Measurements from ENCODE around the gene RHCE.
"Not testable (repeated sequence)": the region's sequence is repeated elsewhere in the genome, so short reads cannot be mapped to it uniquely, and the experiment has no call there.

RHCE gene

GRCh38 chr1:25342846-25343245 lies 77.8 kb downstream of the RHCE start:
- DNase-seq (ENCODE audit: low spot score), result no peak

DNA sequence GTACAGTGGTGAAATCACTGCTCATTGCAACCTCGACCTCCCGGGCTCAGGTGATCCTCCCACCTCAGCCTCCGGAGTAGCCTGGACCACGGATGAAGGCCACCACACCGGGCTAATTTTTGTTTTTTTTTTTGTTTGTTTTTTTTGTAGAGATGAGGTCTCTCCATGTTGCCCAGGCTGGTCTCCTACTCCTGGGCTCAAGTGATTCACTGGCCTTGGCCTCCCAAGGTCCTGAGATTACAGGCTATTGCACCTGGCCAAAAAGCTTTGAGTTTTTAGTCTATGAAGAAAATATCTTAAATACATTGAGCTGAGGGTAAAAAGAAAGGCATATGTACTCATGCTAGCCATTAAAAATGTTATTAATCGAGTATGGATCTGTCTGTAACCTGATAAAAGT lies 78.9 kb downstream of the RHCE start:
- DNase-seq (ENCODE audit: low spot score), result no peak

GRCh38 chr1:25338986-25339385 lies 81.6 kb downstream of the RHCE start:
- DNase-seq (ENCODE audit: low spot score), result peak; percentile 25

DNA sequence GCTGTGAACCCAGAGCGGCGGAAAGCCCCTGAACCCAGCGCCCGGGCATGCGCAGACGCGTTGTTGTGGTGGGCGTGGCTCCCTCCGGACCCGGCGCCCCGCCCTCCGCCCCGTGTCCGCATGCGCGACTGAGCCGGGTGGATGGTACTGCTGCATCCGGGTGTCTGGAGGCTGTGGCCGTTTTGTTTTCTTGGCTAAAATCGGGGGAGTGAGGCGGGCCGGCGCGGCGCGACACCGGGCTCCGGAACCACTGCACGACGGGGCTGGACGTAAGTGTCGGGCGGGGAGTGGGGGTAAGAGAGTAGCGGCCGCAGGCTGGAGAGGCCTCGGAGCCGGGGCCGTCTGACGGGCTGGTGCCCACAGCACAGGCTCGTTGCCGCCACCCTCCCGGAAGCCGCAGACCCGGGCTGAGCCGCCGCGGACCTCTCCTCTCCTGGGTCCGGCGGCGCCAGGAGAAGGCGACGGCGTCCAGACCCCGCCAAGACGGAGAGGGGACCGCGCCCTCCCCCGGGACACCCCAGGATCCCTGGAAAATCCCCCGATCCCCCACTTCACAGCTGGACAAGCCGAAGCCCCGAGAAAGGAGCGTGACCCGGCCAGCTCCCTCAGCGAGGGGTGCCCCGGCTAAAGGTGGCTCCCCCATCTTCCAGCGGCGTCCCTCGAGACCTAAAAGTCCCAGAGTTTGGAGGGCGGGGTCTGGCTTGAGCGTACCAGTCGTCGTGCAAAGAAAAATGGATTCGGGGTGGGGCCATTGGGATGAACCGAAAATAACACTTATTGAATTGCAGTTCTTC lies 82.2 kb downstream of the RHCE start, which contains the start of gene TMEM50A:
Gene TMEM50A, plus strand, starts transcription at position 147 of the 794 bp plus-strand sequence. CDS start 2,153 bp downstream, outside the sequence.
- DNase-seq (ENCODE audit: low spot score), result peak; percentile 84

- DNase-seq (ENCODE audit: low spot score), result peak; percentile 18
These were observed 83.0 kb downstream of the RHCE start for GRCh38 chr1:25337483-25338187.

DNA sequence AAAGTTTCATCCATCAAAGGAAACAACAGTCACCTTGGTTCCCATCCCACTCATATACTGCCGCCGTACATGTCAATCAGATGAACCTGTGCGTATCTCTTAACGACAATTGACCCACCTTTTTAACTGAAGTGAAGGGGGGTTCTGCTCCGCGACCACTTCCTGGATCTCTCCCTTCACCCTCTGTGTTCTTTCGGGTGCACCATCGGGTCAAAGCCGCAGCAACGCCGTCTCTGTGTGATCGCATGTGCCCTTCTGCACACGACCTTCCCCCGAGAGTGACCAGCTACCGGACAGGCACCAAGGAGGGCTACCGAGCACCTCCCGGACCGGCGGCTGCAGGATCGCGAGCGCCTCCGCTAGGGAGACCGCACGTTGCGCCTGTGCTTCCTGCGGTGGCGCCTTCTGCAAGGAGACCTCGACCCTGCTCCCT lies 83.7 kb downstream of the RHCE start:
- DNase-seq (ENCODE audit: low spot score), result peak; percentile 18

DNA sequence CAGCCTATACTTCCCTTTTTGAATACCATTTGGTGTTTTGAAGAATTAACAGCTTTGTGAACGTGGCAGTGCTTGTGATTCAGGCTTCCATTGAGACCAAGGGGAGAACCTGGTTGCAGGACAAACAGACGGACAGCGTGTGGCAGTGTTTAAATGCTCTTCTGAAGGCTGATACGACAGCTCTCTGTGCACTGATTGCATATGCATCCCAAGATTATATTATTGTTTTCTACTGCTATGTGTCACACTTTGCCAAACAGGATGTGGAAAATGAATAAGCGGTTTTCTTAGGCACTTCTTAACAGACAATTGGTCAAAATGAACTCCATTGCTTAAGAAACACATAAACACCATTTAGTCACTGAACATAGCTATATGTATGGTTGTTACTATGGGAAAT lies 90.7 kb downstream of the RHCE start:
- DNase-seq (ENCODE audit: low spot score), result peak; percentile 7

DNA sequence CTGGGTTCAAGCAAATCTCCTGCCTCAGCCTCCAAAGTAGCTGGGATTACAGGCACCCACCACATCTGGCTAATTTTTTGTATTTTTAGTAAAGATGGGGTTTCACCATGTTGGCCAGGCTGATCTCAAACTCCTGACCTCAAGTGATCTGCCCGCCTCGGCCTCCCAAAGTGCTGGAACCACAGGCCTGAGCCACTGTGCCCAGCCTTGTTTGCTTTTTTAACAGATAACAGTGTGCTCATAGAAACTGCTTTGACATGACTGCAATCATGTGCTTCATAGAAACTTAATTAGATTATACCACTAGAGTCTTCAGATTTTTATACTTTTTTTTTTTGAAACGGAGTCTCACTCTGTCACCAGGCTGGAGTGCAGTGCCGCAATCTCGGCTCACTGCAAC lies 91.3 kb downstream of the RHCE start:
- not testable (repeated sequence) for DNase-seq (ENCODE audit: low spot score)

- DNase-seq (ENCODE audit: low spot score), result not testable (repeated sequence)
These were observed 91.8 kb downstream of the RHCE start for GRCh38 chr1:25328791-25329185.

DNA sequence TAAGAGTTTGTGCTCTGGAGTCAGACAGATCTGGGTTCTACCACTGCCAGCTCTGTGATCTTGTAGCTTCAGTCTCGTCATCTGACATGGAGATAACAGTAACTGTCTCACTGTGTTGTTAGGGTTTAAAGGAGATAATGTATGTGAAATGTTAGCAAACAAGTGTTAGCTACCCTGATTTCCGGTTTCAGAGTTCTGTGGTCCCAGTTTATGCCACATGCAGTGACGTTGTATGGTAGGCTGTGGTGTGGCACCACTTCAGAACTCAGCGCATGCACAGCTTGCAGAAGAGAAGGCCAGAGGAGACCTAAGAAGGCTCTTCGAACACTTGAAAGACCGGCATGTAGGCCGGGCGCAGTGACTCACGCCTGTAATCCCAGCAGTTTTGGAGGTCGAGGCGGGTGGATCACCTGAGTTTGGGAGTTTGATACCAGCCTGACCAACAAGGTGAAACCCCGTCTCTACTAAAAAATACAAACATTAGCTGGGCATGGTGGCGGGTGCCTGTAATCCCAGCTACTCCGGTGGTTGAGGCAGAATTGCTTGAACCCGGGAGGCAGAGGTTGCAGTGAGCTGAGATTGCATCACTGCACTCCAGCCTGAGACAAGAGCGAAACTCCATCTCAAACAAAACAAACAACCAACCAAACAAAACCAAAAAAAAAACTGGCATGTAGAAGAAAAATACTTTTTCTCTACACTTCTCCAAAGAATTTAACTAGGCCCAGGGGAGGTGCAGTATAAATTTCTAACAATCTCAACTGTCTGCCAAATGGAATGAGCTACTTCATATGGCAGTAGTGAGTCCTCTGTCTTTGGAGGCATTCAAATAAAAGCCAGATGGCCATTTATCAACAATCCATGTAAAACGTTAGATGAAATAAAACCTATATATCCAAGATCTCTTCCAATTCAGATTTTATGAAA lies 92.5 kb downstream of the RHCE start:
- not testable (repeated sequence) for DNase-seq (ENCODE audit: low spot score)

DNA sequence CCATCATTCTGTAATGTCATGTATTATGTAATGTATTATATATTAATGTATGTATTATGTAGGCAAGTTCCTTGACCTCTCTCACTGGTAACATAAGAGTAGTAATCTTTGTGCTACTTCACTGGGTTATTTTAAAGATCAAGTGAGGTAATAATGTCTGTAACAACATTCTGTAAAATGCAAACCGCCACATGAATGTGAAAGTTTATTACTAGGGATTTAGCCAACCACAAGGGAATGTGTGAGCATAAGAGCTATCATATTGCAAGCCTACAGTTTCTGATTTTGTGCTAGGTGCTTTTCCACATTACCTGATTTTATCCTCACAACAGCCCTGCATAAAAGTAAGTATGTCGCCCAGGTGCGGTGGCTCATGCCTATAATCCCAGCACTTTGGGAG lies 96.2 kb downstream of the RHCE start:
- DNase-seq (ENCODE audit: low spot score), result not testable (repeated sequence)

DNA sequence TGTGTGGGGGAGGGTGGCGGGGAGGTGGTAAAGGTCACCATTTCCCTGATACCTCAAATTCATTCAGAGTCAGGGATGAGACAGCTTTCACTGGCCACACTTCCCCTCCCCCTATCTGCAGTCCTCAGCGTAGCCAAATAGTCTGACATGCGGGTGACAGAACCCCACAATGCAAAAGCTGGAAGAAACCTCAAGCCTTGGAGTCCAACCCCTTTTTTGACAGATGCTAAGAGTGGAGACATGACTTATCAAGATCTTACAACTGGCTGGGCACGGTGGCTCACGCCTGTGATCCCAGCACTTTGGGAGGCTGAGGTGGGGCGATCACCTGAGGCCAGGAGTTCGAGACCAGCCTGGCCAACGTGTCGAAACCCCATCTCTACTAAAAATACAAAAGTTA lies 98.5 kb downstream of the RHCE start:
- not testable (repeated sequence) for DNase-seq (ENCODE audit: low spot score)

GRCh38 chr1:25320314-25320938 lies 100.2 kb downstream of the RHCE start:
- not testable (repeated sequence) for DNase-seq (ENCODE audit: low spot score)

GRCh38 chr1:25312806-25313470 lies 107.7 kb downstream of the RHCE start:
- not testable (repeated sequence) for DNase-seq (ENCODE audit: low spot score)
